Measurements from ENCODE around the gene ITGBL1. TPM values are rescaled to one million over a fixed set of nuclear protein-coding genes. Genes with fewer than 3 reads are reported as not detected.

ITGBL1 gene
- total and polyA plus RNA-seq, 2 experiments from 2014 or later, result 332 to 462 TPM

GRCh38 chr13:101700598-101700997 is 248.1 kb downstream of the ITGBL1 start:
- Histone ChIP-seq H3F3A (ENCODE audit: insufficient read depth) (peaks cover 34% of the 10 kb centered on the region), H4K20me1 (ENCODE audit: insufficient read depth) (no peaks in the 10 kb centered on the region), H3K9me2 (ENCODE audit: insufficient read depth) (no peaks in the 10 kb centered on the region), H3K27me3 (replicated peaks; ENCODE audit: insufficient read depth) (no peaks in the 10 kb centered on the region), H3K36me3 (ENCODE audit: low read depth) (peaks cover 59% of the 10 kb centered on the region; the same call in 1 of the 2 replicates), H2AFZ (no peak overlapping the region), H3K9me3 (ENCODE audit: low read depth) (no peaks in the 10 kb centered on the region), H3K27ac (no peak overlapping the region), H3K4me2 (ENCODE audit: unreplicated experiment) (no peak overlapping the region), H3K4me3 (no peak overlapping the region), H3K79me2 (ENCODE audit: insufficient read depth) (no peaks in the 10 kb centered on the region), H3K4me1 (ENCODE audit: insufficient read depth) (peaks cover 23% of the 10 kb centered on the region), H3K9ac (no peak overlapping the region)
- in situ Hi-C loops (cut with MboI), result no loop called here
- WGBS, 2 experiments (ENCODE audit: low coverage in 1 of 2, low lambda C conversion rate in 2 of 2, missing lambda C conversion rate in 2 of 2), result 40 to 43% methylated on average over 3 of the region's 3 CpGs
- DNase-seq, result peak; percentile 45
- no peak for TF ChIP-seq EZH2 (IDR thresholded peaks at IDR 0.05; ENCODE audit: insufficient read depth, poor library complexity, severe bottlenecking)
- TF ChIP-seq EZH2phosphoT487 (IDR thresholded peaks at IDR 0.05; ENCODE audit: insufficient read depth, low read depth), result no peak

- H3F3A ChIP-seq (ENCODE audit: insufficient read depth), result peaks cover 49% of the 10 kb centered on the region
- in situ Hi-C loops (cut with MboI), result no loop called here
These were observed 250.6 kb downstream of the ITGBL1 start for GRCh38 chr13:101703081-101703480.

GRCh38 chr13:101703838-101704237 is 251.4 kb downstream of the ITGBL1 start:
- Histone ChIP-seq H3K9me2 (ENCODE audit: insufficient read depth) (no peaks in the 10 kb centered on the region), H3K36me3 (ENCODE audit: low read depth) (peaks cover 56% of the 10 kb centered on the region), H3F3A (ENCODE audit: insufficient read depth) (peaks cover 46% of the 10 kb centered on the region), H2AFZ (no peak overlapping the region), H3K27ac (no peak overlapping the region), H3K27me3 (replicated peaks; ENCODE audit: insufficient read depth) (no peaks in the 10 kb centered on the region), H3K9ac (no peak overlapping the region), H3K9me3 (ENCODE audit: low read depth) (no peaks in the 10 kb centered on the region), H3K79me2 (ENCODE audit: insufficient read depth) (no peaks in the 10 kb centered on the region), H3K4me2 (ENCODE audit: unreplicated experiment) (no peak overlapping the region), H4K20me1 (ENCODE audit: insufficient read depth) (no peaks in the 10 kb centered on the region), H3K4me1 (ENCODE audit: insufficient read depth) (peaks cover 30% of the 10 kb centered on the region), H3K4me3 (no peak overlapping the region)
- no peak for DNase-seq
- no peak for TF ChIP-seq EZH2phosphoT487 (IDR thresholded peaks at IDR 0.05; ENCODE audit: insufficient read depth, low read depth)
- no peak for TF ChIP-seq EZH2 (IDR thresholded peaks at IDR 0.05; ENCODE audit: insufficient read depth, poor library complexity, severe bottlenecking)
- in situ Hi-C loops (cut with MboI), result no loop called here
- WGBS, 2 experiments (ENCODE audit: low coverage in 1 of 2, low lambda C conversion rate in 2 of 2, missing lambda C conversion rate in 2 of 2), result 85 to 97% methylated on average over 3 of the region's 3 CpGs

More at GRCh38 chr13:101703081-101703480, 250.6 kb downstream of the ITGBL1 start:
- DNase-seq, result no peak
- no peaks in the 10 kb centered on the region for H3K27me3 ChIP-seq (replicated peaks; ENCODE audit: insufficient read depth)
- H3K27ac ChIP-seq, result no peak overlapping the region
- H4K20me1 ChIP-seq (ENCODE audit: insufficient read depth), result no peaks in the 10 kb centered on the region
- H3K4me2 ChIP-seq (ENCODE audit: unreplicated experiment), result no peak overlapping the region
- no peak overlapping the region for H3K9ac ChIP-seq
- H3K4me3 ChIP-seq, result no peak overlapping the region
- peaks cover 37% of the 10 kb centered on the region for H3K4me1 ChIP-seq (ENCODE audit: insufficient read depth)
- TF ChIP-seq EZH2phosphoT487 (IDR thresholded peaks at IDR 0.05; ENCODE audit: insufficient read depth, low read depth), result no peak
- TF ChIP-seq EZH2 (IDR thresholded peaks at IDR 0.05; ENCODE audit: insufficient read depth, poor library complexity, severe bottlenecking), result no peak
- H3K9me3 ChIP-seq (ENCODE audit: low read depth), result no peaks in the 10 kb centered on the region
- H3K36me3 ChIP-seq (ENCODE audit: low read depth), result peaks cover 51% of the 10 kb centered on the region
- 97 to 100% methylated on average over 1 of the region's 1 CpG for WGBS, 2 experiments (ENCODE audit: low coverage in 1 of 2, low lambda C conversion rate in 2 of 2, missing lambda C conversion rate in 2 of 2)
- no peaks in the 10 kb centered on the region for H3K9me2 ChIP-seq (ENCODE audit: insufficient read depth)
- no peak overlapping the region for H2AFZ ChIP-seq
- no peaks in the 10 kb centered on the region for H3K79me2 ChIP-seq (ENCODE audit: insufficient read depth)

GRCh38 chr13:101706651-101707050 is 254.2 kb downstream of the ITGBL1 start:
- Histone ChIP-seq H3K79me2 (ENCODE audit: insufficient read depth) (no peaks in the 10 kb centered on the region), H3K4me2 (ENCODE audit: unreplicated experiment) (peak overlapping the region; percentile 27), H3K9me2 (ENCODE audit: insufficient read depth) (no peaks in the 10 kb centered on the region), H3K9me3 (ENCODE audit: low read depth) (no peaks in the 10 kb centered on the region), H3K4me3 (no peak overlapping the region), H3F3A (ENCODE audit: insufficient read depth) (peaks cover 32% of the 10 kb centered on the region), H4K20me1 (ENCODE audit: insufficient read depth) (no peaks in the 10 kb centered on the region), H3K27me3 (replicated peaks; ENCODE audit: insufficient read depth) (no peaks in the 10 kb centered on the region), H2AFZ (no peak overlapping the region), H3K4me1 (ENCODE audit: insufficient read depth) (peaks cover 17% of the 10 kb centered on the region), H3K9ac (peak overlapping the region; percentile 43), H3K36me3 (ENCODE audit: low read depth) (peaks cover 49% of the 10 kb centered on the region), H3K27ac (peak overlapping the region; percentile 78)
- peak; percentile 98 for DNase-seq
- 1 to 3% methylated on average over 6 of the region's 6 CpGs for WGBS, 2 experiments (ENCODE audit: low coverage in 1 of 2, low lambda C conversion rate in 2 of 2, missing lambda C conversion rate in 2 of 2)
- in situ Hi-C loops (cut with MboI), result no loop called here
- TF ChIP-seq EZH2phosphoT487 (IDR thresholded peaks at IDR 0.05; ENCODE audit: insufficient read depth, low read depth), result peak; percentile 88
- no peak for TF ChIP-seq EZH2 (IDR thresholded peaks at IDR 0.05; ENCODE audit: insufficient read depth, poor library complexity, severe bottlenecking)

- Histone ChIP-seq H2AFZ (no peak overlapping the region), H3K4me3 (no peak overlapping the region), H3K27me3 (replicated peaks; ENCODE audit: insufficient read depth) (no peaks in the 10 kb centered on the region), H3F3A (ENCODE audit: insufficient read depth) (peaks cover 32% of the 10 kb centered on the region), H3K4me2 (ENCODE audit: unreplicated experiment) (no peak overlapping the region), H3K36me3 (ENCODE audit: low read depth) (peaks cover 51% of the 10 kb centered on the region), H3K4me1 (ENCODE audit: insufficient read depth) (peaks cover 17% of the 10 kb centered on the region), H3K9ac (no peak overlapping the region), H3K79me2 (ENCODE audit: insufficient read depth) (no peaks in the 10 kb centered on the region), H4K20me1 (ENCODE audit: insufficient read depth) (no peaks in the 10 kb centered on the region), H3K9me2 (ENCODE audit: insufficient read depth) (no peaks in the 10 kb centered on the region), H3K27ac (peak overlapping the region; percentile 78; the same call in 1 of the 2 replicates), H3K9me3 (ENCODE audit: low read depth) (no peaks in the 10 kb centered on the region)
- no peak for TF ChIP-seq EZH2 (IDR thresholded peaks at IDR 0.05; ENCODE audit: insufficient read depth, poor library complexity, severe bottlenecking)
- TF ChIP-seq EZH2phosphoT487 (IDR thresholded peaks at IDR 0.05; ENCODE audit: insufficient read depth, low read depth), result no peak
- WGBS, 2 experiments (ENCODE audit: low coverage in 1 of 2, low lambda C conversion rate in 2 of 2, missing lambda C conversion rate in 2 of 2), result 84 to 89% methylated on average over 2 of the region's 2 CpGs
- in situ Hi-C loops (cut with MboI), result no loop called here
- DNase-seq, result no peak
These were observed 255.2 kb downstream of the ITGBL1 start for GRCh38 chr13:101707659-101708058.
